HG03558 (cell line): ENCODE data around the gene ZNFX1.
"Not testable (repeated sequence)": the region's sequence is repeated elsewhere in the genome, so short reads cannot be mapped to it uniquely, and the experiment has no call there.

Experiments
- ATAC-seq: cut with Tn5 transposase; IDR thresholded peaks from one replicate; pipeline ENCODE4 v1.9.1; 2021; ENCODE audit warnings: moderate number of reproducible peaks; ENCODE audit not compliant: unreplicated experiment; ENCODE audit errors: extremely low read depth

Gene ZNFX1

DNA sequence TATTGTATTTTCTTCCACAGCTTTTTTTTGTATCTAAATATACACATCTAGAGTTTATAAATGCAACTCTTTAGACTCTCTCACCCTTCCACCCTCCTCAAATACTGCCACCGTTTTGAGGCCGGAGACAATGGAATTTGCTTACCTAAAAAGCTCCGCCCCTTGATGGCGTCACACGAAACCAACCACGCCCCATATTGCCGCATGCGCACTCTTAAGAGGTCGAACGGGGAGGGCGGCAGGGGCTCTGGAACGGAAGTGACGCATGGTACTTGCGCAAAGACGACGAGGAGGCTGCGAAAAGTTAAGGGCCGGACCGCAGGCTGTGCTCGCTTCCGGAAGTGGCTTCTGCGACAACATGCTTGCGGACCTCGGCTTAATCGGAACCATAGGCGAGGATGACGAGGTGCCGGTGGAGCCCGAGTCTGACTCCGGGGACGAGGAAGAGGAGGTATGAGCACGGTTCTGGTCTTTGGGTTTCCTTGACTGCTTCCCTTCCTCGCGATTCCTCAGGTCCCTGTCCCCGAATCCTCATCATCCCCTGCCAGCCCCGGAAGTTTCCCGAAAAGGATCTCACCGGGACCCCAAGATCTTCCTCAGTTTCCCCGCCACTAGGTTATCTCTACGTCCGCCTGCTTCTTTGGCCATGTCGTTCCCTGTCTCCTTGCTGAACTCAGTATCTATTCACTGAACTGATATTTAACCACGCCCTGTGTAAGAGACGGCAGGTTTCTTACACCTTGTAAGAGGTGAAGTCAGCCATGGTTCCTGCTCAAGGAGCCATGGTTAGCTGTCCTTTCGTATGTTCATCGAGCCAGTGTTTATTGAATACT lies 58.5 kb downstream of the ZNFX1 start, which contains the start of gene DDX27:
Gene DDX27 (plus strand): TSS at position 326 of the 833 bp plus-strand sequence. CDS start 33 bp downstream, at position 359.
- peak; percentile 46 for ATAC-seq

DNA sequence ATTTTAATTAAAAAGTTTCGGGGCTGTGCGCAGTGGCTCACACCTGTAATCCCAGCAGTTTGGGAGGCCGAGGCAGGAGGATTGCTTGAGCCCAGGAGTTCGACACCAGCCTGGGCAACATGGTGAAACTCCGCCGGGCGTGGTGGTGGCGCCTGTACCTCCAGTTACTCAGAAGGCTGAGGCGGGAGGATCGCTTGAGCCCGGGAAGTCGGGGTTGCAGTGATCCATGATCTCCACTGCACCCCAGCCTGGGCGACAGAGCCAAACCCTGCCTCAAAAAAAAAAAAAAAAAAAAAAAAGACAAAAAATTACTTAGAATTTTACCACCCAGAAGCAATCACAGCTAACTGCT lies 59.1 kb downstream of the ZNFX1 start:
- not testable (repeated sequence) for ATAC-seq

GRCh38 chr20:49216991-49217578 lies 60.8 kb downstream of the ZNFX1 start:
- no peak for ATAC-seq

DNA sequence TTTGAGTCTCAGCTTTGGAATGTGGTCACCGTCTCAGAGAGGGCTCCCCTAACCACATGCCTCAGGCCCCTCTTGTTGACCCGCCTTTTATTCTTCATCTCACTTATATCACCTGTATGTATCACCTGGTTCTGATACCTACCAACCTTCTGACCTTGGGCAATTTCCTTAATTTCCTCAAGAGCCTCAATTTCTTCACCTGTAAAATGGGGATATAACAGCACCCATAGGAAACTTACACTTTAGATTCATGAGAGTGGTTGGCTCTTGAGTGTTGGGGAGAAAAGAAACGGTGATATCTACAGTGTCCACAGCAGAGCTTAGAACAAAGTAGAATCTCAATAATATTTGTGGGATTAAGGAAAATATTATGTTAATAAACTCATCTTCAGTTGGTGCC lies 62.6 kb downstream of the ZNFX1 start:
- ATAC-seq, result no peak

- ATAC-seq, result no peak
These were observed 63.3 kb downstream of the ZNFX1 start for GRCh38 chr20:49214571-49214970.

DNA sequence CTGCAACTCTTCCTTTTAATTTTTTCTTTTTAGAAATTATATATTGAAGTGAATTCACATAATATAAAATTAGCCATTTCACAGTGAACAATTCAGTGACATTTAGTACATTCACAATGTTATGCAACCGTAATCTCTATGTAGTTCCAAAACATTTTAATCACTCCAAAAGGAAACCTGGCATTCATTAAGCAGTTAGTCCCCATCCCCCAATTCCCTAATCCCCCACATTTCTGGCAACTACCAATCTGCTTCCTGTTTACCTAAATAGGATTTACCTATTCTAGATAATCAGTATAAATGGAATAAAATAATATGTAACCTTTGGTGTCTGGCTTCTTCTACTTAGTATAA lies 67.1 kb downstream of the ZNFX1 start:
- ATAC-seq, result no peak

DNA sequence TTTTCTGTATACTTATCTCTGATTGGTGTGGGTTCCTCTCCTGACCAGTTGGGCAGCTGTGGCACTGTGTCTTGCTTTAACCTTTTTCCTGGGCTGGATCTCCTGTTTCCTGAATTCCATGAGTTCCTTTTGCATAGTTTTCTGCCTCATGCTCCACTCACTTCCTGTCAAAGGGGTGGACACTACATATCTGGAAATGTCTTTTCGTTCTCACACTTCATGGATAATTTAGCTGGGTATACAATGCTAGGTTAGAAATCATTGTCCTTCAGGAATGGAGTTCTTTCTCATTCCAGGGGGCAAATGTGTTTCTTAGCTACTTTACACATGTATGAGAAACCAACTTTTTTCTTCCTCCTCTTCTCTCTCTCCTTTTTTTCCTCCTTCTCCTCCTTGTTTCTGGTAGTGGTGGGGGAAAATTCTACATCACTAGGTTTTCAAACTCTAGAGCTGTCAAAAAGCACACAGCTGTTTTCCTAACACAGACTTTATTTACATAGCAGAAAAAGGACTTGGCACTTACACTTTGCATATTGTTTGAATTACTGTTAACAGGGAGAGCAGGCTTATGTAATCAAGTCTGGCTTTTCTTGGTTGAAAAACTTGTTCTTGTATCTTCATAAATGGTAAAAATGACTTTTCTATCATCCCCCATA lies 67.6 kb downstream of the ZNFX1 start:
- ATAC-seq, result no peak

DNA sequence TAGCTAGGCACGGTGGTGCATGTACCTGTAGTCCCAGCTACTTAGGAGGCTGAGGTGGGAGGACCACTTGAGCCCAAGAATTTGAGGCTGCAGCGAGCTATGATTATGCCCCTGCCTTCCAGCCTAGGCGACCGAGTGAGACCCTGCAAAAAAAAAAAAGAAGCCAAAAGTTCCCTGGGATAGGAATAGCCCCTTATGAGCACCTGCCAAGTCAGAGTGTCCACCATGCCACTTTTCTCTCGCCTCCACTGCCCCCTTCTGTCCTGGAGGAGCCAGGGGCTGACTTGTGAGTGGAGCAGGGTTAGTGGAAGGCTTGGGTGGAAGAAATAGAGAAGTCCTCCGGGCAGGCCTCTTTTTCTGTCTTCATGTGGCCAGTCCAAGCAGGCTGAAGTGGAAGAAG lies 70.8 kb downstream of the ZNFX1 start:
- no peak for ATAC-seq

DNA sequence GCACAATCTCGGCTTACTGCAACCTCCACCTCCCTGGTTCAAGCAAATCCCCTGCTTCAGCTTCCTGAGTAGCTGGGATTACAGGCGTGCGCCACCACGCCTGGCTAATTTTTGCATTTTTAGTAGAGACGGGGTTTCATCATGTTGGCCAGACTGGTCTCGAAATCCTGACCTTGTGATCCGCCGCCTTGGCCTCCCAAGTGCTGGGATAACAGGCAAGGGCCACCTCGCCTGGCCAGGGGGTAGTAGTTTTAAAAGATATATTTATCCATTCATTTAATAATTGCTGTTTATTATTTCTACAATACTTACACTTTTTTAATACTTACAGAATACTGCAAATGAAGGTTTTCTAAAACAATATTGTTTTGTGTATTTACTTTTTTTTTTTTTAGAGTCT lies 74.1 kb downstream of the ZNFX1 start:
- ATAC-seq, result no peak

DNA sequence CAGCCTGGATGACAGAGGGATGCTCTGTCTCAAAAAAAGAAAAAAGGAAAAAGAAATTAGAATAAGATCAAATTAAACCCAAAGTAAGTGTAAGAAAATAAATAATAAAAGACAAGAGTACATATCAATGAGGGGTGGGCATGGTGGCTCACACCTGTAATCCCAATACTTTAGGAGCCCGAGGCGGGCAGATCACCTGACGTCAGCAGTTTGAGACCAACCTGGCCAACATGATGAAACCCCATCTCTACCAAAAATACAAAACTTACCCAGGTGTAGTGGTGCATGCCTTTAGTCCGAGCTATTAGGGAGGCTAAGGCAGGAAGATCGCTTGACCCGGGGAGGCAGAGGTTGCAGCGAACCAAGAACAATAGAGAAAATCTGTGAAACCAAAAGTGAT lies 74.8 kb downstream of the ZNFX1 start:
- ATAC-seq, result no peak

DNA sequence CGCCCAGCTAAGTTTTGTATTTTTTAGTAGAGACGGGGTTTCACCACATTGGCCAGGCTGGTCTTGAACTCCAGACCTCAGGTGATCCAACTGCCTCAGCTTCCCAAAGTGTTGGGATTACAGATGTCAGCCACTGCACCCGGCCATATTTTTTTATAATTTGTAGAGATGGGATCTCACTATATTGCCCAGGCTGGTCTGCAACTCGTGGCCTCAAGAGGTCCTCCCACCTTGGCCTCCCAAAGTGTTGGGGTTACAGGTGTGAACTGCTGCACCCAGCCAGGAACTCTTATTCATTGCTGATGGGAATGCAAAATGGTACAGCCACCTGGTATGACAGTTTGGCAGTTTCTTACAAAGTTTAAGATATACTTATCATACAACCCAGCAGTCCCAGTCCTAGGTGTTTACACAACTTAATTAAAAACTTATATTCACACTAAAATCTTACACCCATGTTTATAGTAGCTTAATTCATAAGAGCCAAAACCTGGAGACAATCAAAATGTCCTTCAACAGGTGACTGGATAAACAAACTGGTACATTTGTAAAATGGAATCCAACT lies 78.0 kb downstream of the ZNFX1 start:
- no peak for ATAC-seq

DNA sequence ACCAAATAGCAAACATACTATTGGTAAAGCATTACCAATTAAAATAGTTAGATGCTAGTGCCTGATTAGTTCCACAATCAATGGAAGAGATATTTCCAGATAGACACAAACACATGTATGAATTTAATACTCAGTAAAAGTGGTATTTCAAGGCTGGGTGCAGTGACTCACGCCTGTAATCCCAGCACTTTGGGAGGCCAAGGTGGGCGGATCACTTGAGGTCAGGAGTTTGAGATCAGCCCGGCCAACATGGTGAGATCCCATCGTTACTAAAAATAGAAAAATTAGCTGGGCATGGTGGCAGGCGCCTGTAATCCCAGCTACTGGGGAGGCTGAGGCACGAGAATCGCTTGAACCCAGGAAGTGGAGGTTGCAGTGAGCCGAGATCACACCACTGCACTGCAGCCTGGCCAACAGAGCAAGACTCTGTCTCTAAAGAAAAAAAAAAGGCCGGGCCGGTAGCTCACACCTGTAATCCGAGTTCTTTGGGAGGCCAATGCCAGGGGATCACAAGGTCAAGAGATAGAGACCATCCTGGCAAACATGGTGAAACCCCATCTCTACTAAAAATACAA lies 84.8 kb downstream of the ZNFX1 start:
- not testable (repeated sequence) for ATAC-seq
